CD4-positive, alpha-beta T cell treated with Interleukin-4 for 4 hours (primary cell): ENCODE data around the gene HLA-E.
"Not testable (repeated sequence)": the region's sequence is repeated elsewhere in the genome, so short reads cannot be mapped to it uniquely, and the experiment has no call there.

Source experiments
- DNase-seq: peaks from one replicate; pipeline ENCODE4 v3.0.0-alpha.2; 2020

The HLA-E gene

GRCh38 chr6:30508890-30509736, 19.8 kb downstream of the HLA-E start:
- peak; percentile 81 for DNase-seq

- no peak for DNase-seq
These were observed 21.3 kb downstream of the HLA-E start for GRCh38 chr6:30510419-30511168.

- DNase-seq, result no peak
These were observed 21.8 kb downstream of the HLA-E start for GRCh38 chr6:30511169-30511546.

- no peak for DNase-seq
These were observed 24.1 kb downstream of the HLA-E start for GRCh38 chr6:30513451-30513850.

GRCh38 chr6:30515106-30515505, 25.8 kb downstream of the HLA-E start:
- no peak for DNase-seq

- DNase-seq, result peak; percentile 97
These were observed 26.8 kb downstream of the HLA-E start for GRCh38 chr6:30515944-30516753.

- not testable (repeated sequence) for DNase-seq
These were observed 27.4 kb downstream of the HLA-E start for GRCh38 chr6:30516754-30517076.

GRCh38 chr6:30517767-30518504, 28.6 kb downstream of the HLA-E start:
- DNase-seq, result not testable (repeated sequence)

GRCh38 chr6:30518505-30519145, 29.3 kb downstream of the HLA-E start:
- DNase-seq, result peak; percentile 36

- no peak for DNase-seq
These were observed 31.2 kb downstream of the HLA-E start for GRCh38 chr6:30520522-30520921.

GRCh38 chr6:30521082-30521481, 31.8 kb downstream of the HLA-E start:
- DNase-seq, result not testable (repeated sequence)

GRCh38 chr6:30521952-30522351, 32.6 kb downstream of the HLA-E start:
- not testable (repeated sequence) for DNase-seq

GRCh38 chr6:30526444-30526843, 37.1 kb downstream of the HLA-E start:
- DNase-seq, result not testable (repeated sequence)

- peak; percentile 40 for DNase-seq
These were observed 40.1 kb downstream of the HLA-E start for GRCh38 chr6:30529349-30529875.

- peak; percentile 22 for DNase-seq
These were observed 40.7 kb downstream of the HLA-E start for GRCh38 chr6:30530014-30530413.

- peak; percentile 39 for DNase-seq
These were observed 44.4 kb downstream of the HLA-E start for GRCh38 chr6:30533460-30534294.

- DNase-seq, result no peak
These were observed 48.6 kb downstream of the HLA-E start for GRCh38 chr6:30537931-30538330.

- peak; percentile 86 for DNase-seq
These were observed 52.5 kb downstream of the HLA-E start for GRCh38 chr6:30541515-30542403.

- DNase-seq, result peak; percentile 65
These were observed 53.1 kb downstream of the HLA-E start for GRCh38 chr6:30542404-30542725.

GRCh38 chr6:30542915-30543314, 53.6 kb downstream of the HLA-E start:
- DNase-seq, result no peak
